GM19351 (cell line): ENCODE results near the gene TTF1.
A peak's percentile ranks its signal among the peaks of the same experiment; 100 is the strongest.

Experiments
- ATAC-seq: cut with Tn5 transposase; IDR thresholded peaks from one replicate; pipeline ENCODE4 v1.9.1; 2021; ENCODE audit warnings: mild to moderate bottlenecking, moderate library complexity; ENCODE audit not compliant: unreplicated experiment

TTF1 gene

GRCh38 chr9:132406554-132407122, at the start of gene TTF1:
Gene TTF1 (minus strand): TSS chr9:132406840. CDS start chr9:132402821, 4,019 bp downstream.
- peak; percentile 79 for ATAC-seq

DNA sequence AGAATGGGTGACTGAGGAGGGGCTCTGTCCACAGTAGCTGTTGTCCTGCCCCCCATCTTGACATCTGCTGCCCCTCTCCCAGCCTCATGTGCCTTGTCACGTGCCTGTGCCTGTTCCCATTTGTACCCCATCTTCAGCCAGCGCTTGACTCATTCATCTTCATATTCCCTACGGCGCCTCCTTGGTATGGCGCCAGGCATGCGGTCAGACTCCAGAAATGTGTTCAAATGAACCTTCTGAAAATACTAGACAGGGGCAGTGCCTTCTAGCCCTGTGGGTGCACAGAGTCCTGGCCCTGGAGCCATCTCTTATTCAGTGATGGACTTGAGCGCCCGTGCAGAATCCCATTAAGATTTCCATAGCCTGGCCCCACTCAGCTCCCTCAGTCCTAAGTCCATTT, 49.6 kb upstream of the TTF1 start:
- no peak for ATAC-seq

DNA sequence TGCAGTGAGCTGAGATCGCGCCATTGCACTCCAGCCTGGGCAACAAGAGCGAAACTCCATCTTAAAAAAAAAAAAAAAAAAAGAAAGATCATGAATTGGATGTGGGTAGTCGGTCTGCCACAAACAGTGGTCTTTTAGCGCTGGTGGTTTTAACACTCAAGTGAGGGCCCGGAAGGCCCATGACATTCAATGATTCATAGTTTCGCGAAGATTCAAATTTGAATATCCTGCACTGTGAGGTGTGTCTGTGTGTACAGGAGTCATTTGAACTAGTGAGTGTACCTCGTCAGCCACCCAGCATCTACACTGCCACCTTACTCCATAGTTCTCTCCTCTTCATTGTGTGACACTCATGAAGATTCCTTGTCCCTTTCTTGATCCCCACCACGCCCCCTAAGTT, 44.6 kb upstream of the TTF1 start:
- no peak for ATAC-seq

GRCh38 chr9:132447902-132448301, 41.3 kb upstream of the TTF1 start:
- ATAC-seq: no peak

- no peak for ATAC-seq
Observed at GRCh38 chr9:132447346-132447745, 40.7 kb upstream of the TTF1 start.

- ATAC-seq: no peak
Observed at GRCh38 chr9:132446887-132447286, 40.2 kb upstream of the TTF1 start.

- no peak for ATAC-seq
Observed at GRCh38 chr9:132443951-132444607, 37.4 kb upstream of the TTF1 start.

GRCh38 chr9:132441404-132441803, 34.8 kb upstream of the TTF1 start:
- no peak for ATAC-seq

GRCh38 chr9:132440735-132441134, 34.1 kb upstream of the TTF1 start:
- no peak for ATAC-seq

- ATAC-seq: no peak
Observed at GRCh38 chr9:132439153-132439552, 32.5 kb upstream of the TTF1 start.

DNA sequence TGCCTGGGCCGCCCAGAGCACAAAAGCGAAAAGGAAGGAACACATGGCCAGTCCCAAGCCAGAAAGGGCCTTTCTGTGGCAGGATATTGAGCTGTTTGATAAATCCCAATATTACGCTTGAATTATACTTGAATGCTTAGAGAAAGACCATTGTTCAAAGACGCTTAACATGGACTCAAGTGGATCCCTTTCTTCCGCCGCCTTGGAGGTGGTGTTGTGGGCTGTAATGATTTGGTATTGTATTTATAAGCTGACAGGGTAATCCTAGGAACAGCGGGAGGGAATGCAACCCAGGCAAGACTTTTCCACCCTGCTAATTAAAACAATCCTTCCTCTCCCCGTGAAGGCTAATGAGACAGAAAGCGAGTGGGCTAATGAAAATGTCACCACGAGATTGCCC, 28.2 kb upstream of the TTF1 start:
- ATAC-seq: no peak

GRCh38 chr9:132430998-132431397, 24.4 kb upstream of the TTF1 start:
- ATAC-seq: no peak

- no peak for ATAC-seq
Observed at GRCh38 chr9:132426639-132427414, 20.2 kb upstream of the TTF1 start.

DNA sequence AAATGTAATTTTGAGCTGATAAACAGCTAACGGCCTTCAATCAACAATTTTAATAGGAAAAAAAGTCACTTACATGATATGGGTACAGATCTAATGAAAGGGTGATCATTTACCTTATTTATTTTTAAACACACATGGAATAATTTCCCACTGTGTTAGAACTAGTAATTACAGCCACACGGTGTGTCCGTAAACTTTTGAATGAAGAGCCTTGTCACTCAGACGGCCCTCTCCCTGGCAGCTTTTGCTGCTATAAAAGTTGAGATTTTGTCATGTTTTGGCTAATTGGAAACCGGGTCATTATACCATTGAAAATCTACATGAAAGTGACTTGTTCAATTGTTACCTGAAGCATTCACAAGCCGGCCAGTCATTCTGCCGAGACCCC, 19.0 kb upstream of the TTF1 start:
- ATAC-seq: no peak

DNA sequence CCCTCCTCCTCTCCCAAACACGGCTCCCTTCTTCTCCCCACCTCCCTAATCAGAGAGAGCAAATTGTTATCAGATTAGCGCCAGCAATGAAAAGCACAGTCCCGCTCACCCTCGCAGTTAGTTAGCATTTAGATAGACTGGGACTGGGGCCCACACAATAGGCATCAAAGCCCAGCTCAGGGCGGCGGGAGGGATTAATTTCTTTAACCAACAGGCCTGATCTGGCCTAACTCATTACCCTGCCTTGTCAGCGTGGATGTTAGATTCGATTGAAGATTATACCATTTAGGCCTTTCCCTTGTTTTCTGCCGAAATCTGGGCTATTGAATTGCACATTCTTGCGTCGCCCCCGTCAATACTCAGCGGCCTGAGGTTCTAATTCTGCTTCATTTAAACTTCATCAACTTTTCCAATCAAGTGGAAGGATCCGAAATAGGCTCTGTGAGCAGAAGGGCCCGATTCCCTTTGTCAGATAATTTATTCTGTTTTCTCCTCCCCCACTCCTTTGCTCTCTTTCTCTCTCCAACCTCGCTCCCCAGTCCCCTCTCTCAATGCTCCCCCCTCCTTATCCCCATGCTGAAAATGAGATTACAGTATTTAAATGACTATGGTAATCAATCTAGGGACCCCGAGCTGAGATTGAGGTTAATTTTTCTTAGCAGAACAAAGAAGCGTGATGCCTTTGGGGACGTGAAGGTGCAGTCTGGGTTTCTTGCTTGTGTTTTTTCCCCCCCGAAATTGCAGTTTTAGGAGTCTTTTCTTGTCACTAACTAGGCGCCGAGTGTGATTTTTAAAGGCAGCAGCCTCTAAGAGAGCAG, 18.4 kb upstream of the TTF1 start:
- ATAC-seq: no peak

DNA sequence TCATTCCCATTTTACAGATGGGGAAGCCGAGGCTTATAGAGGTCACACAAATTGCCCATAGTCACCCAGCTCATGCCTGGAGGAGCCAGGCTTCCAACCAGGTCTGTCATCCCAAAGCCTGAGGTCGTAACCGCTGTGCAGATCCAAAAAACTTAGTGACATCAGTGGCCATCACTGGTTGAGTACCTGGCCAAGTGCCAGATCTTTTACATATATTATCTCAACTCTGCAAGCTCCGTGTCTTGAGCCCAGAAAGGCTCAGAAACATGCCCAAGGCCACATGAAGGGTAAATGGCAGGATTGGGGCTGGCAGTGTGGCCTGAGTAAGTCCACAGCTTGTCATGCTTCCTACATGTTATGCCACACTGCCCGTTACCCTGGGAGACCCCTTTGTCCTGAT, 16.9 kb upstream of the TTF1 start:
- no peak for ATAC-seq

DNA sequence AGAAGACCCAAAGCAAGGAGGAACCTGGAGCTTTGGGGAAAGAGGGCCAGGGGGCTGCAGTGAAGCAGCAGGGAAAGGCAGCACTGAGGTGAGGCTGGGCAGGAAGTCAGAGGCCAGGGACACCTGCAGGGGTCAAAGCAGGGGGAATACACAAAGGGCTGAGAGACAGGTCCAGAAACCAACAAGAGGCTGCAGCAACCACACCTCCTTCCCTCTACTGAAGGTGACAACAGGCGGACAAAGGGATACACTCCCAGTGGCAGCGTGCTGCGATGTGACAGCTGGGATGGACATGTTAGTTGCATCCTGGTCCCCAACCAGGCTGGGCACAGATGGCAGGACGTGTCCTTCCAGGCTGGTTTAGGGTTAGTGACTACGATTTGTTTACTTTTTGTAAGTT, 15.9 kb upstream of the TTF1 start:
- ATAC-seq: no peak

DNA sequence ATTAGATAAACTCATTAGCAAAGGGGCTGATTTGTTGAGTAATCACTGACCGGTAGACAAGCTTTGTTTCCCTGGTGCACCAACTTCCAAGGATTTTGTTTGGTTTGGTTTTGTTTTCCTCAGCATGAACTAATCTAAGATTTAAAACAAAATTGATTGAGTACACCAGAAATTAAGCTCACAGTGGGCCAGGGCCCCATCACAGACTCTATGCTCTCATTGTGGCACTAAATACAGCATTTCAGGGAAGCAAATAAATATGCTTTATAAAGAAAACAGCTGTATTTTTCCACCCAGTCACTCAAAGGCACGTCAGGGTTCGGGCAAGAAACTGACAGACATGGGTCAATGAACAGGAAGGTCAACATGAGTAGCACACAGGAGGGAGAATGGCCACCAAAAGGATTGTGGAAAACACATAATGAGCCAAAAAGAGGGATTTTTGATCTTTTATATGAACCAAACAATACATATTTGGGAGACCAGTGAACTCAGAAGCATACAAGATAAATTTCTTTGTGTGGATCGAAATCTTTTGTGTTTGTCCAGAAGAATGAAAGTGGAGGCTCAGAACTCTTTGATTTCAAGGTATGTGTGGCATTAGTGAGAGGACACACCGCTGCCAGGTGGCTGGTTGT, 12.2 kb upstream of the TTF1 start:
- no peak for ATAC-seq

DNA sequence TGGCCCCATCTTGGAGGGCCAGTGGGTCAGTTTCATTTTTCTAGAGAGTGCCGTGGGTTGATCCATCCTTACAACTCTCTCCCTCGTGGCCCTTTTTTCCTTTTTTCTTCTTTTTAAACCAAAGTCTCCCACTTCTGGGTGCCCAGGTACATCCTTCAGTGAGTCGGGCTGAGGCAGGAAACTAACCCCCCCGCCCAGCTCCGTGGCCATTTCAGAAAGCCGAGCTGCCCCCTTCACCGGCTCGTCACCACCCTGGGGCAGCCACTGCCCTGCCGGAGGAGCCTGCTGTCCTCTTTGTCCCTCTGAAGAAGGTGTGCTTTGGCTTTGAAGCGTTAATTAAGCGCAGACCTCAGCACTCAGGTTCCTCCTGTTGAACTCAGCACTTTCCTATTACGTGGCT, 8.5 kb upstream of the TTF1 start:
- ATAC-seq: no peak

- ATAC-seq: no peak
Observed at GRCh38 chr9:132414731-132415130, 8.1 kb upstream of the TTF1 start.

DNA sequence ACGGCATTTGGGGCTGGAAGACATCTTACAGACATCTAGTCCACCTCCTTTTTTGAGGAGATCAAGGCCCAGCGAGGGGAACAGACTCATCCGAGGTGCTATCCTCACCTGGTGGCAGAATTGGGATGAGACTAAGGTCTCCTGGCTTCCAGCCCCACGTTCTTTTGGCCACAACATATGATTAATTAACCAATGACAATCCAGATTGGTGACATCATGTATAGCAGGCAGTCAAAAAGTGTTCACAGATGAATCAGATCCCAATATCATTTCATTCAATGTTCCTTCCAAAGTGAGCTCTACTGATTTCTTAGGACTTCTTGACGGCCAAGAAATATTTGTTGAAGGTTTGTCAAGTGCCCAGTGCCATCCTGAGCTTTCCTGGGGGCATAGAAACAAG, 7.3 kb upstream of the TTF1 start:
- ATAC-seq: no peak
